NCI-H524 (cell line): Measurements from ENCODE around the gene AVEN.

Experiments used
- DNase-seq, 2 experiments: peaks; one replicate each; lab custom pipeline; 2025; lab: John Stamatoyannopoulos, UW

The AVEN gene

GRCh38 chr15:33915571-33916407 is 123.2 kb downstream of the AVEN start:
- peak in 1 of 2 experiments; percentile 34 for DNase-seq

GRCh38 chr15:33913459-33913858 is 125.5 kb downstream of the AVEN start:
- DNase-seq = no peak

GRCh38 chr15:33912326-33912725 is 126.7 kb downstream of the AVEN start:
- DNase-seq = peak; percentile 34 to 71

GRCh38 chr15:33910741-33911140 is 128.3 kb downstream of the AVEN start:
- DNase-seq = no peak

GRCh38 chr15:33908406-33908805 is 130.6 kb downstream of the AVEN start:
- no peak for DNase-seq

- no peak for DNase-seq
Measured at GRCh38 chr15:33907326-33907725, 131.7 kb downstream of the AVEN start.

- no peak for DNase-seq
Measured at GRCh38 chr15:33903661-33904060, 135.3 kb downstream of the AVEN start.

- DNase-seq = no peak
Measured at GRCh38 chr15:33902043-33902442, 137.0 kb downstream of the AVEN start.

GRCh38 chr15:33894193-33894592 is 144.8 kb downstream of the AVEN start:
- no peak for DNase-seq

- peak in 1 of 2 experiments; percentile 8 for DNase-seq
Measured at GRCh38 chr15:33888176-33888575, 150.8 kb downstream of the AVEN start.

- DNase-seq = no peak
Measured at GRCh38 chr15:33882921-33883320, 156.1 kb downstream of the AVEN start.

- DNase-seq = no peak
Measured at GRCh38 chr15:33874156-33874555, 164.8 kb downstream of the AVEN start.

- peak in 1 of 2 experiments; percentile 23 for DNase-seq
Measured at GRCh38 chr15:33872416-33873106, 166.4 kb downstream of the AVEN start.

GRCh38 chr15:33871980-33872379 is 167.0 kb downstream of the AVEN start:
- peak; percentile 59 to 87 for DNase-seq

- no peak for DNase-seq
Measured at GRCh38 chr15:33866101-33866737, 172.8 kb downstream of the AVEN start.

- DNase-seq = no peak
Measured at GRCh38 chr15:33865416-33865815, 173.6 kb downstream of the AVEN start.

GRCh38 chr15:33864360-33865075 is 174.5 kb downstream of the AVEN start:
- no peak for DNase-seq

- DNase-seq = no peak
Measured at GRCh38 chr15:33860754-33861153, 178.2 kb downstream of the AVEN start.

- no peak for DNase-seq
Measured at GRCh38 chr15:33859992-33860545, 178.9 kb downstream of the AVEN start.

- no peak for DNase-seq
Measured at GRCh38 chr15:33858836-33859235, 180.2 kb downstream of the AVEN start.

GRCh38 chr15:33857726-33858125 is 181.3 kb downstream of the AVEN start:
- DNase-seq = no peak

GRCh38 chr15:33852570-33852969 is 186.4 kb downstream of the AVEN start:
- DNase-seq = no peak
